OCI-LY1 (cell line): Measurements from ENCODE around the gene ODAD3.

Experiments used
- CTCF ChIP-seq: fragments of 200-600 bp; sonication (generic), shearing (Covaris generic); IDR thresholded peaks from 2 replicates; pipeline ENCODE4 v1.5.1; 2017; ENCODE audit warnings: mild to moderate bottlenecking, antibody characterized with exemption, low read length, moderate library complexity, mixed read lengths
- EZH2 ChIP-seq: fragments of 200-600 bp; sonication (generic), shearing (Covaris generic); IDR thresholded peaks from 2 replicates; pipeline ENCODE4 v1.8.0; 2017; ENCODE audit warnings: borderline replicate concordance, mixed run types, mild to moderate bottlenecking, antibody characterized with exemption, low read length, moderate library complexity, mixed read lengths

GRCh38 chr19:11465600-11465999, 30.7 kb upstream of the ODAD3 start:
- TF ChIP-seq EZH2: no peak
- TF ChIP-seq CTCF: no peak
